HG03064 (cell line): Measurements from ENCODE around the gene ORMDL3.
"Not testable (repeated sequence)": the region's sequence is repeated elsewhere in the genome, so short reads cannot be mapped to it uniquely, and the experiment has no call there.

ENCODE experiments used
- ATAC-seq: cut with Tn5 transposase; IDR thresholded peaks from one replicate; pipeline ENCODE4 v1.9.1; 2021; ENCODE audit warnings: low read depth; ENCODE audit not compliant: unreplicated experiment

Gene ORMDL3

GRCh38 chr17:39887078-39887477, 40.3 kb downstream of the ORMDL3 start:
- ATAC-seq: no peak

- ATAC-seq: not testable (repeated sequence)
Observed at GRCh38 chr17:39886102-39886501, 41.3 kb downstream of the ORMDL3 start.

- ATAC-seq: no peak
Observed at GRCh38 chr17:39872751-39873150, 54.6 kb downstream of the ORMDL3 start.

- no peak for ATAC-seq
Observed at GRCh38 chr17:39871801-39872200, 55.6 kb downstream of the ORMDL3 start.
